Transverse colon (tissue), 3 donors: ENCODE measurements around the gene C15orf61.

Experiments
- CTCF ChIP-seq, 5 experiments: fragments of 200-600 bp in 3 of 5; fragments of 450-650 bp in 2 of 5; sonication (generic) in 3 of 5; IDR thresholded peaks; 1 replicate in 2 of 5; 2 replicates in 3 of 5; pipeline ENCODE4 v1.5.1; 2016 to 2017; ENCODE audit warnings: antibody characterized with exemption in 5 of 5, inconsistent platforms in 3 of 5, mild to moderate bottlenecking in 2 of 5, moderate library complexity in 1 of 5
- EP300 ChIP-seq: sonication (generic); formaldehyde crosslinking; IDR thresholded peaks from one replicate; pipeline ENCODE4 v1.6.1; 2017; ENCODE audit warnings: antibody characterized with exemption, low read depth
- POLR2A ChIP-seq: fragments of 450-650 bp; IDR thresholded peaks from one replicate; pipeline ENCODE4 v1.6.1; 2016; ENCODE audit warnings: antibody characterized with exemption, mild to moderate bottlenecking, moderate library complexity

- TF ChIP-seq CTCF (IDR thresholded peaks at IDR 0.05), result no peak
- TF ChIP-seq POLR2A, result no peak
- no peak for TF ChIP-seq EP300
Measured at GRCh38 chr15:67520321-67521028, 456 bp upstream of the C15orf61 start.
